ENCODE data around the gene PLCB4. TPM values are rescaled to one million over a fixed set of nuclear protein-coding genes. Genes with fewer than 3 reads are reported as not detected.

The PLCB4 gene
- total RNA-seq, 1 donor from 2014 or later, result 5.3 TPM

DNA sequence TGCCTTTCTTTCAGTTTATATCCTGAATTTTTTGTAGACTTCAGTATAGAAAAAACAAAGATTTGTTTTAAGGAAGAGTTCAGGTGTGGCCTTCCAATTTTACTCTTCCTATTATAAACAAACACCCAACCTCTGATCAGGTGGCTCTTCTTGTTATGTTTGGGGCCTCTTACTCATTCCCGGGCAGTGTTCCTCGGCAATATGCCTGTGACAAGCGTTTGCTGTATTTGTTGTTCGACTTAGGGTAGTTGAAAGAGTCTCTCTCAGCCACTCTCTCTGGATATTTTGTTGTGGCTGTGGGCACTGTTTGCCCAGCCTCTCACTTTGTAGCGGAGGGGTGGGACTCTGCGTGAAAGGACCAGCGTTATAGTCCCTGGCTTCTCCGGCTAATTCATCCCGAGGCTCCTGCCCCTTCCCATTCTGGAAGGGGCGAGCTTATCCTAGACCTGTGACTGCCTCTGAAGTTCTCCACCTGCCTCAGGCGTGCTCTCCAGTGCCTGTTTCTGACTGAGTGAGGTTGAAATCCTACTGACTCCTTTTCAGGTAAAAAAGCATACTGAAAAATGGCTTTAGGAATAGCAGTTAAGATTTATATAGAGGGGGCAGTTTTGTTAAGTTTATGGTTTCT, 97.4 kb downstream of the PLCB4 start:
- DNase-seq (ENCODE audit: low spot score), result no peak

DNA sequence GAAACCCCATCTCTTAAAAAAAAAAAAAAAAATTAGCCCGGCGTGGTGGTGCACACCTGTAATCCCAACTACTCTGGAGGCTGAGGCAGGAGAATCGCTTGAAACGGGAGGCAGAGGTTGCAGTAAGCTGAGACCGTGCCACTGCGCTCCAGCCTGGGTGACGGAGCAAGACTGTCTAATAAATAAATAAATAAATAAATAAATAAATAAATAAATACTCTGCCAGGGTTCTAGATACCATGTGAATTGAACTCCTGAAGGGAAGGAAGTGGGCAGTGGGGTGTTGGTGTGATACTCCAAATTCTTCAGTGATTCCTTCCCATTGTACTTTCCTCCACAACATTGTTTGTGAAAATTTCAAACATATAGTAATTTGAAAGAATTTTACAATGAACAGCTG, 100.5 kb downstream of the PLCB4 start:
- DNase-seq (ENCODE audit: low spot score), result no peak

DNA sequence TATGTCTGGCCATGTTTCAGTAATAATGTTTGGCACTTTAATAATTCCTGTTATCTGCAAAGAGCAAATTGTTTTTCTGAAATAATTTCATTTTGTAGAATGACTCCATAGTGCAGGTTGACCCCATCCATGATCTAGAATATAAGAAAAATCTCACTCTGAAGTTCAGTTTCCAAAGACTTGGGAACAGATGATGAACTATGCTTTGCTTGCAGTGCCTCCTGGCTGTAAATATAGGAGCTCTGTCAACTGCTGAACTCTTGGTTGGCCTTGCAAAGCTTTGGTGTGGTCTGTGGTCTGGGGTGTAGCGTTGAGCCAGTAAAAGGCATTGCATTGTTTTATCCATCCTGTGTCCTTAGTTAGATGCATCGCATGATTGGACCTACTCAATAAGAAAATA, 104.0 kb downstream of the PLCB4 start:
- DNase-seq (ENCODE audit: low spot score), result no peak

DNA sequence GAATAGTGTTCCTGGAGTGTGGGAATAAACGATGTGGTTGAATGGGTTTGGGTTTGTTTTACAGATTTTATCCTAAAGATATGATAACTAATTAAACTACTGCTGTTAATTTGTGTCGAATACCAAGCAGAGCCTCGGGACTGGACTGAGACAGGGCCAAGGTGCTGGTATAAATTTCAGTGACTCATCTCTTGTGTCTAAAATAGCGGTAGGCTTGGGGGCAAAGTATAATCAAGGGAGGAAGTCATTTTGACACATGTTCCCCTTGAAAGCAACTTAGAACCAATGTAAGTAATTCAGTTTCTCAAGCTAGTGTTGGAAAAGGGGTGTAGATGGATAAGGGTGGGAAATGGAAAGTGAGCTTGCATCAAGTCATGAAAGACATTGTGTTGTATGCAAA, 108.4 kb downstream of the PLCB4 start:
- DNase-seq (ENCODE audit: low spot score), result no peak

DNA sequence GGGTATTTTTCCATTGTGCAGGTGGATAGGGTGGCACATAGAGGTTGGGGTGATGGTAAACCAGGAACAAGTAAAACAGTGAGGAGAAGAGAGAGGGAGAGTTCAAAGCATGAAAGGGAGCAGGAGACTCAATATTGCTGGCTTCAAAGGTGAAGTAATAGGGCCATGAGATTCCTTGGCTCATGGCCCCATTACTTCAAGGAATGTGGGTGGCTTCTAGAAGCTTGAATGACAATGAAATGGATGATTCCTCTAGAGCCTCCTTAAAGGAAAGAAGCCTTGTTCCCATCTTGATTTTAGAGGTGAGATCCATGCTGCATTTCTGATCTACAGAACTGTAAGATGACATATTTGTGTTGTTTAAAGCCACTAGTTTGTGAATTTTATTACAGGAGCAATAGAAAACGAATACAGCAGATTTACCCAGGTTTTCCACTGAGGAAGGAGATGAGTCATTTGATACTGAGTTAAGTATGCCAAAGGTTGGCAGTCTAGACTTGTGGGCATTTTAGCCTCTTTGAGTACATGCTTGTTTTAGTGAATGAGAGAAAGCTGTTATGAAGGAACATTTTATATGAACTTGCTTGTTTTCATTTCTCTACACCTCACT, 110.4 kb downstream of the PLCB4 start:
- no peak for DNase-seq (ENCODE audit: low spot score)

DNA sequence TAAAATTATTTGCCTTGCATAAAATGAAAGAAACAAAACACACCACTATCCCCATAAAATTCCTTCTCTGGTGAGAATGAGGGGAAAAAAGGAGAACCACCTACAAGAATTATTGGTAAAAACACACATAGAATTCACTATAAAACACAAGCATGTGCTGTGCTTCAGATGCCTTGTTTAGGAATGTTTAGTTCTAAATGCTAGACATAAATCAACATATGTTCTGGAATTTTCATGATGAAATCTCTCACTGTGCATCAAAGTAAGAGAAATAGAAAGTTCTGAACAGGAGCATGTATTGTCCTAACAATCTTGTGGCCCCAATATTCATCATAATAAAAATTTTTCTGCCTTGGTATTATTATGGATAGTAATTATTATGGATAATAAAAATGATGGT, 111.0 kb downstream of the PLCB4 start:
- DNase-seq (ENCODE audit: low spot score), result no peak

DNA sequence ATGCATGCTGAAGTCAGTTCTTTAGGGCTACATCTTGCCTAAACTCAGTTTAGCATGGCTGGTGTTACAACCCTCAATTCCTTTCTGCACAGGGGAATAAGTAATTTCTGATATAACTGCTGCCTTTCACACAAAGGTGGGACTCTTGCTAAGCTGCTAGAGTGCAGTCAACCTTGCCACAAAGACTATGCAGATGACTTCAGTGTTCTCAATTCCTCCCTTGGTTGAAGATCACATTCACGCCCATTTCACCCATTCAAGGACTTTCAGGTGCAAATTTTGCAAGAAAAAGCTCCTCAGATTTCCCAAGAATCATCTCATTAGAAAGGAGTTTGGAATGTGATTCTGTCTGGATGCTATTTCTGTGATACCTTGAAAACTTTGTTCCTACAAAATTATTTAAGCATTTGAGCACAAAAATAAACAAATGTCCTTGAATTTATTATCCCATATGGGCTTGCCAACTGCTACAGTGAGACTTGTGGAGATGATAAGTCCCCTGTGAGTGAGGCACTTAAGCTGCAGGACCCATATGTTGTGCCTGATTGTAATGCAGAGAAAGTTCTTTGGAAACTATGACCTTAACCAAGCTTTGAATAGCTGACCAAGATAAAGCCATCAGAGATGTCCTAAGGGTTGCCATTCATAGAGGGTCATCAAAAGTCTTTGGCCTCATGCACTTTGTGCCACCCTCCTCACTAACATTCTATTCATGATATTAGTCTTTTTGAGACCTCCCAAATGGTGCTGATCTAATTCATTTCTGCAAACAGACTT, 111.8 kb downstream of the PLCB4 start:
- DNase-seq (ENCODE audit: low spot score), result no peak

DNA sequence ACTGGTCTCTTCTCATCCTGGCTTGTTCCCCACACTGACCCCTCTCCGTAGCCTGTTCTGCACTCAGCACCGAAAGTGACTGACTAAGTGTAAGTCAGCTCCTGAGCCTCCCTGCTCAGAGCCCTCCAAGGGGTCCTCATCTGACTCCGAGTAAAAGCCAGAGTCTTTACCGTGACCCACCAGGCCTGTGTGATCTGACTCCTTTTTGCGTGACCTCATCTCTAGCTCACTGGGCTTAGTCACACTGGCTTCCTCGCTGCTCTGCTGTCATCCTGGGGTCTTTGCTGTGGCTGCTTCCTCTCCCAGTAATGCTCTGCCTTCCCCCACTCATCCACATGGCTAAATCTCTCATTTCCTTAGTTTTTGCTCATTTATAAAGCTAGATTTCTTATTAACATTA, 116.6 kb downstream of the PLCB4 start:
- no peak for DNase-seq (ENCODE audit: low spot score)

DNA sequence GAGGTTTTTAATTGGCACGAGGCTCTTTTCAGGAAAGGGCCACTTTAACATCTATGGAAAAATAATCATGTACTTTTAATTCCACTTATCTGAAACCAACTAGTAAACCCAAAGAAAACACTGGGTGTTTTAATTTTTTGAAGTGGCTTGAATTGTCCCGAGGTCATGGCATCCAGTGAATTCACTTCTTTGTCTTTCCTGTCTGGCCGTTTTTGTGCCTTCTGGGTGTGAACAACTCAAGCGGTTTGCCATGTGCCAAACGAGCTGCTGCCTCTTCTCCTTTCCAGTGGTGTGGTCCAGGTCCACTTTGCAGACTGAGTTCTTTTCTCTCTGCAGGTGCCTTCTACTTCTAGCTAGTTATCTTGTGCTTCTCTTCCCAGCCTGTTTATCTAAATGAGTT, 117.5 kb downstream of the PLCB4 start:
- no peak for DNase-seq (ENCODE audit: low spot score)

DNA sequence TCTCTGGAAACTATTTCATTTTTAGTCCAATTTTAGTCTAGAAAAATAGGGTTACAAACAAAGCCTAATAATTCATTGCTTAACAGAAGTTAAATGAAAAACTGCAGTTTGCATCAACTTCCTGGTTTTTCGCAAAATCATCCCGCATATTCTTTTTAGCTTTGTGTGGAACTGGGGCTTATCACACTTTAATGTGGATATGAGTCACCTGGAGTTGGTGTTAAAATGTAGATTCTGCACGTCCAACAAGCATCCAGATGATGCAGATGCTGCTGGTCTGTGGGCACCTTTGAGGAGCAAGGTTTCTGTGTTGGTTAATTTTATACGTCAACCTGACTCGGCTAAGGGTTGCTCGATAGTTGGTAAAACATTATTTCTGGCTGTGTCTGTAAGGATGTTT, 126.1 kb downstream of the PLCB4 start:
- DNase-seq (ENCODE audit: low spot score), result no peak

DNA sequence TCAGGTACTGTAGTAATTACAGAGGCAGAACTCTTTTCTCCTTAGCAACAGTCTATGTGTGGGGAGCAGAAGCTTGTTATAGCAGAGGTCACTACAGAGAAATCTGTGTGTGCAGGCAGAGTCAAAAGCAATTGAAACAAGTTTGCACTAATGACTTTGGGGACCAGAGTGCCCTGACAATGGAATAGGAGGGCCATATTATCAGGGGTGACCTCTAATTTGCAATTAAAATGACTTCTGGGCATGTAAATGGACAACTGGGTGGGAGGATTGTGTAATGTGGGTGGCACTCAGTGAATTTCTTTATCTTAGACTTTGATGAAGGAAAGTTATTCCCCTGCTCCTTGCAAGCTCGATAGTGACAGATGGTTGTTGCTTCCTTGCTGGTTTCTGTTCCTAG, 127.2 kb downstream of the PLCB4 start:
- DNase-seq (ENCODE audit: low spot score), result no peak

DNA sequence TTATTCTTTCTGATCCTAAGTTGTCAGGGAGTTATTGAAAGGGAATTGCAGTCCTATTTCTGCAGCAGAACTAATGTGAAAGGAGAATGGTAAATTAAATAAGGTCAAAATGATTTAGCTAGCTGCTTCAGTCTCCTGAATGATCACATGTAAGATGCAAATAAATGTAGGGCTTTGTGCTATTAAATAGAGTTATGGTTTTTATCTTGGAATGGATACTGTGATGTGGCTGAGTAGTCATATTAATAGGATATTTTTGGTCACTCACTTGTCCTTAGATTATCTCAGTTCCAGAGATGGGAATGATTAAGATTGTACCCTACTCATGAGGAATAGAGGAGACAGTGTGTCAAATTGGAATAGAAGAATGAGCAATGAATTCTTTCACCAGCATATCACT, 129.6 kb downstream of the PLCB4 start:
- DNase-seq (ENCODE audit: low spot score), result no peak

DNA sequence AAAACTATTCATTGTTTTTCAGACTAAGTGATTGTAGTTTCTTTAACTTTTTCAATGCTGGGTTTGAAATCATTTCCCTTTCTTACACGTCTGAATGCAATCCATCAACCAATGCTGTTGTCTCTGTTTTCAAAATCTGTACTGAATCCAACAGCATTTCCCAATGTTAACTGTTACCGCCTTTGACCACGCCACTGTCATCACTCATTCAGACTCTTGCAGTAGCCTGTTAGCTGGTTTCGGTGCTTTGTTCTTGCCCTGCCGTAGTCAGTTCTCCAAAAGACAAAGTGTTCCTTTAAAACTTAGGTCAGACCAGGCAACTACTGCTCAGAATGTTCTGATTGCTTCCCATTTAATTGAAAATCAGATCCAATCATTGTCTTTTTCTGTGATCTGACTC, 131.3 kb downstream of the PLCB4 start:
- DNase-seq (ENCODE audit: low spot score), result no peak

DNA sequence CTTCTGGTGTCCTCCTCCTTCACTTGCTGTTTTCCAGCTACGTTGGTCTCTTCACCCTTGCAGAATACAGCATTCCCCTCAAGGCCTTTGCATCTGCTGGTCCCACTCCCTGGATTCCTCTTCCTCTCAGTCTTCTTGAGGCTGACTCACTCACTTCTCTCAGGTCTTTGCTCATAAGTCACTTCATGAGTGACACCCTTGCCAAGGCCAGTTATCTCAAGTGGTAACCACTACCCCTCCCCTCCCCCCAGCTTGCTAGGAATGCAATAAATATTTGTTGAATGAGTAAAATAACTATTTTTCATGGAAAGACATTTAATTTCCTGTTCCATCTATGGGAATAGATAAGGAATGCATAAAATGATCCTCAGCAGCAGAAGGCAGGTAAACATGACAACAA, 131.7 kb downstream of the PLCB4 start:
- DNase-seq (ENCODE audit: low spot score), result no peak

DNA sequence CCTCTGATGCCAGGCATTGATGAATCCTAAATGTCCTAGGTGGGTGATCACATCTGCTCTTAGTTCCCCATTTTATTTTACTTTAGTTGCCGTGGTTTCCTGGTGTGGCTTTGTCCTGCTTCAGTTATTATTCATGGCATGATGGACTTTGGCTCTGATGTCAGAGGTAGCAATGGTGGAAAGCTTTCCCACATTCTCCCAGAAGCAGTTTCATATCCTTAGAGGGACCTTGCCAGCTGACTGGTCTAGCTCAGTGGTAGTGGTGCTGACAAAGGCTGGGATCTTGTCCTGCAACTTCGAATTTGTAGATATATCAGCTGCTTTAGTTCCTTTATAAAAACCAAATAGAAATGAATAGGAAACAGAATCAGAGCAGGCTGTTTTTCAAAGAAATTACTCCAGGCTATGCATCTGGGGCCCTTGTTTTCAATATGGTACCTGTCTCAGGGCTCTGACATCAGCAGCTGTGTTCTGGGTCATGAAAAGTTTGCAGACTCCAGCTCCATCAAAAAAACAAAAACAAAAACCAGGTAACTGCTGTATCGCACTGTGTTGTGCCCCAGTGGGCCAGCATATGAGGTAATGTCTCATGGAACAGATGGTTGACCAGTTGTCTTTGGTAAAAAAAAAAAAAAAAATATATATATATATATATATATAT, 133.7 kb downstream of the PLCB4 start:
- no peak for DNase-seq (ENCODE audit: low spot score)

DNA sequence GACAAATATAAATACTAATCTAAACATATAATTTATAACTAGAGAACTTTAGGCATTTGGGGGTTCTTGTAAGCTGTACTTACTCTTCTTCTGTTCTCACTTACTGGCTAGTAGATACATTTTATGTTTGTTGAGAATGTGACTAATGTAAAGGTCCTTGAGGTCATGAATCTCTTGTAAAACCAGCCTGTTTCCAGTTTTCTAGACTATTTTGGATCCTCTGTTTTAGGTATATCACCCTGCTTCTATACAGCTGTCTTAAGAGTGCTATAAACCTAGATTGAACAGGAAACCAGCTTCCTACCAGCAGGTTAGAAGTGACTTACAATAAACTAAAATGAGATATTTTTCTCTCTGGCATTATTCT, 134.2 kb downstream of the PLCB4 start:
- DNase-seq (ENCODE audit: low spot score), result no peak

DNA sequence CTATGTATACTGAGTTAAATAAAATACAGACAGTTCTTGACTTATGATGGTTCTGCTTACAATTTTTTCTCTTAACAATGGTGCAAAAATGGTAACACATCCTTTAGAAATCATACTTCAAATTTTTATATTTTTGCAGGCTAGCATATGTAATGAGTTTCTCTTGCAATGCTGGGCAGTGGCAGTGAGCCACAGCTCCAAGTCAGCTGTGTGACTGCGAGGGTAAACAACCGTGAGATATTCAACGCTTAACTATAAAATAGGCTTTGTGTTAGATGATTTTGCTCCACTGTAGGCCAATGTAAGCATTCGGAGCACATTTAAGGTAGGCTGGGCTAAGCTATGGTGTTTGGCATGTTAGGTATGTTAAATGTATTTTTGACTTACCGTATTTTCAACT, 136.1 kb downstream of the PLCB4 start:
- no peak for DNase-seq (ENCODE audit: low spot score)

DNA sequence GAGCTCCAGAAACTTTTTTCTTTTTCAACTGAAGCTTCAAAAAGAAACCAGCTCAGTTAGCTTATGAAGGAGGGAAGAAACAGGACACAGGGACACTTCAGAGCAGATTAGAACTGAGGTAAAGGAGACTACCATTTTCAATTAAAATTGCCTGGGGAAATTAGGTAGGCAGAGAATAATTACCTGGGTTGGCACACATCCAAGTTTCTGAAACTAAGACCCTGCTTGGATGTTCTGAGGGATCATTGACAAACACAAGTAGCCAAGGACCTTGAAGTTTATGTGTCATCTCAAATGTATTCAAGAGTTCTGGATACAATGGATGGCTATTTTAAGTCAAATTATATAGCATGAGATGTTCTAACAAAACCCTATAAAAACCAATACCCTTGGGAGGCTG, 137.6 kb downstream of the PLCB4 start:
- no peak for DNase-seq (ENCODE audit: low spot score)

DNA sequence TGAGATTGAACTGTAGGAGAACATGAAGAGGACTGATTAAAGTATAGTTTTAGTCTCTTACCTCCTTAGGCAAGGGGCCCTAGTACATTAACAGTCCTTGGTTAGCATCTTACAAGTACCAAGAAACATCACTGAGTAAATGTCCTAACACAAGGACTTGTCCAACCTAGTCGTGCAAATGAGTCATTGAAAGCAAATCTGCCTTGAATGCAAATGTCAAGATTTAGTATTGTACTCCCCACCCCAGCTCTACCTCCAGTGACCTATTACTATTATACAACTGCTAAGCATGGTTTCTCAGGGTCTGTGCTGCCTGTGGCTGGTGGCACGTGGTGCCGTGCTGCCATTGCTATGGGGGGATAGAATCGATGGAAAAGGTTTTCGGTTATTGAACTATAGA, 138.4 kb downstream of the PLCB4 start:
- DNase-seq (ENCODE audit: low spot score), result no peak

DNA sequence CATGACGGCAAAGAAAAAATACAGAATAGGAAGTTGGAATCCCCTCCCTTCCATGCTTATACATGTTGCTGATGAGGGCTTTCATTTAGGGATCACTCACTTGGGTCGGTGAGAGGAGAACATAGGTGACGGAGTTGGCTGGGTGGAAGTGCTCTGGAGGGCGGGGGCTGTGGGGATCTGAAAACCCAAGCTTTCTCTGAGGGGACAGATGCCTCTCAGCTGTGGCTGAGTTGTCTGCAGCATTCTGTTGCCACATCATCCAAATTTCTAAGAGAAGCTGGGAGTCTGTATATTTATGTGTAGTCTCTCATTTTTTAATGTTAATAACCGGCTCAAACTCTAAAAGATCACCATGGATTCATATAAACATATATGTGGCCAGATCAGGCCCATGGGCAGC, 141.5 kb downstream of the PLCB4 start:
- no peak for DNase-seq (ENCODE audit: low spot score)

DNA sequence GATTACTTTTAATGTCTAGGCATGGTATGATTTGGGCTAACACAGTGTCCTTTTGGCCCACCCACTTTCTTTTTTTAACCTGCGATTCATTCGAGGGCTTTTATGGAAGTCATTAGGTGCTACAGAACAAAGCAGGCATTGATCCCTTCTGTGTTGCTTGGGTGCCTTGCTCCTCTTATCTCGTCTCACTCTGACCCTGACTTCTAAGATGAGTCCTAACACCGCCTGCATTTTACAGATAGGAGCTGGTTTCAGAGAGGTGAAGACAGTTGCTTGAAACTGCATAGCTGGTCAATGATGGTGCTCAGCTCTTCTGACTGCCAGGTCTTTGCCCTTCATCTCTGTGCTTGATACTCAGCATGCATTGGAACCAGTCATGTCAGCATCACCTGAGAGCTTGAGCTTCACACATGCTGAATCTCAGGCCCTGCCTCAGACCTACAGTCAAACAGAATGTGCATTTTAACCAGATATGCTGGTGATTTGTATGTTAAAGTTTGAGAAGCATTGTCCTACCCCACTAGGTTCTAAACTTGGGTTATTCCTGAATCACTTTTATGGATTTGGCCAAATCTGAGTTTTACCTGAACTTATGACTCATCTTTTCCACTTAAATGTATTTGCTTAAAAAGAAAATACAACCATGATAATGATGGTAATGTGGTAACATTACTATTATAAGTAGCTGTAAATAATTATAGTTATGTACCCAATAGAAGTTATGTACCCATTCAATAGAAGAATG, 142.3 kb downstream of the PLCB4 start:
- DNase-seq (ENCODE audit: low spot score), result no peak

DNA sequence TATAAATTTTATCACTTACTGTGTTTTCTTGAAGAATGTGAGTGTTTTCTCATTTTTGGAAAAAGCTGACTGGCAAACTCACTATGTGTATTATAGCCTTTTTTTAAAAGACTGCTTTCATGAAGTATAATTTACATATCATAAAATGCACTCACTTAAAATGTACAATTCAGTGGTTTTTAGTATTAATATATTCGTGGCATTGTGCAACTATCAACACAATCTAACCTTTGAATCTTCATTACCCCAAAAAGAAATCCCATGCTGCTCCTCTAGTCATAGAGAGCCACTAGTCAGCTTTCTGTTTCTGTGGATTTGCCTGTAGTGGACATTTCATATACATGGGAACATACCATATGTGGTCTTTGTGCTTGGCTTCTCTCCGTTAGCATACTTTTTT, 143.8 kb downstream of the PLCB4 start:
- no peak for DNase-seq (ENCODE audit: low spot score)
